GM12801 (cell line): ENCODE data around the gene FBXO24.

Source experiments
- CTCF ChIP-seq: IDR thresholded peaks from one replicate; pipeline ENCODE4 v1.5.1; 2011; ENCODE audit warnings: control low read depth; ENCODE audit not compliant: insufficient read length; ENCODE audit errors: extremely low read depth

The FBXO24 gene

GRCh38 chr7:100586266-100587025 lies at the start of gene FBXO24:
TSS of gene FBXO24 (plus strand) at chr7:100586328. CDS start at chr7:100586626, 298 bp downstream.
- no peak for TF ChIP-seq CTCF

GRCh38 chr7:100538348-100538653 lies 47.8 kb upstream of the FBXO24 start:
- no peak for TF ChIP-seq CTCF

- TF ChIP-seq CTCF = no peak
These were observed 47.3 kb upstream of the FBXO24 start, which contains the start of gene AGFG2 for GRCh38 chr7:100538654-100539435. TSS of gene AGFG2 (plus strand) at chr7:100539203. CDS start at chr7:100539347, 144 bp downstream.

- no peak for TF ChIP-seq CTCF
These were observed 46.6 kb upstream of the FBXO24 start for GRCh38 chr7:100539436-100540006.

- no peak for TF ChIP-seq CTCF
These were observed 45.9 kb upstream of the FBXO24 start for GRCh38 chr7:100540073-100540723.

- no peak for TF ChIP-seq CTCF
These were observed 42.5 kb upstream of the FBXO24 start for GRCh38 chr7:100543586-100543985.

GRCh38 chr7:100544386-100544785 lies 41.7 kb upstream of the FBXO24 start:
- TF ChIP-seq CTCF = no peak
